ENCODE results near the gene CHST15.

CHST15 gene

DNA sequence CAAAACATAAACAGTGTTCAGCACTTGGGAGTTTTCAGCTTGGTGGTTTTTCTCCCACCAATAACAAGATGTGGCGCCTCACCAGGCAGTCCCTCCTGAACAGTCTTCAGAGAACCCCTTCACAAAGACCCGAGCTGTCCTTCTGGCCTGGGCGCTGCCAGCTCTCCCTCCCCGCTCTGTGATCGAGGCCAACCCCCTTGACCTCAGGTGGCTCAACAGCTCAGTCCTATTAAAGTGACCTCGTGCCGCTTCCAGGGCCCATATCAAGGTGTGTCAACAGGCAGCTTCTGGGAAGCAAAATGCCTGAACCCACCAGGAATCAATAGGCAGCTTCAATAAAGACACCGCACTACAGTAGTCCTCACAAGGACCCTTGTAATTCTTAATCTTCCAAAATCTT lies 63.3 kb downstream of the CHST15 start:
- H3K27me3 ChIP-seq (ENCODE audit: control insufficient read depth, low read length), result no peaks in the 10 kb centered on the region
- H3K4me2 ChIP-seq (ENCODE audit: low read length), result no peak overlapping the region
- H3K4me3 ChIP-seq (ENCODE audit: low read length), result no peak overlapping the region
- no peaks in the 10 kb centered on the region for H3F3A ChIP-seq (ENCODE audit: control insufficient read depth, insufficient read depth)
- peaks cover 53% of the 10 kb centered on the region for H3K36me3 ChIP-seq (ENCODE audit: control insufficient read depth, low read length)
- no peaks in the 10 kb centered on the region for H3K9me3 ChIP-seq (ENCODE audit: control insufficient read depth, insufficient read depth, low read length)
- H3K79me2 ChIP-seq (ENCODE audit: control insufficient read depth, low read length), result no peaks in the 10 kb centered on the region
- TF ChIP-seq, protein P1, sequence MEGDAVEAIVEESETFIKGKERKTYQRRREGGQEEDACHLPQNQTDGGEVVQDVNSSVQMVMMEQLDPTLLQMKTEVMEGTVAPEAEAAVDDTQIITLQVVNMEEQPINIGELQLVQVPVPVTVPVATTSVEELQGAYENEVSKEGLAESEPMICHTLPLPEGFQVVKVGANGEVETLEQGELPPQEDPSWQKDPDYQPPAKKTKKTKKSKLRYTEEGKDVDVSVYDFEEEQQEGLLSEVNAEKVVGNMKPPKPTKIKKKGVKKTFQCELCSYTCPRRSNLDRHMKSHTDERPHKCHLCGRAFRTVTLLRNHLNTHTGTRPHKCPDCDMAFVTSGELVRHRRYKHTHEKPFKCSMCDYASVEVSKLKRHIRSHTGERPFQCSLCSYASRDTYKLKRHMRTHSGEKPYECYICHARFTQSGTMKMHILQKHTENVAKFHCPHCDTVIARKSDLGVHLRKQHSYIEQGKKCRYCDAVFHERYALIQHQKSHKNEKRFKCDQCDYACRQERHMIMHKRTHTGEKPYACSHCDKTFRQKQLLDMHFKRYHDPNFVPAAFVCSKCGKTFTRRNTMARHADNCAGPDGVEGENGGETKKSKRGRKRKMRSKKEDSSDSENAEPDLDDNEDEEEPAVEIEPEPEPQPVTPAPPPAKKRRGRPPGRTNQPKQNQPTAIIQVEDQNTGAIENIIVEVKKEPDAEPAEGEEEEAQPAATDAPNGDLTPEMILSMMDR (IDR thresholded peaks at IDR 0.05; ENCODE audit: low read depth, low read length, poor library complexity, severe bottlenecking), result no peak
- no peak for TF ChIP-seq EZH2phosphoT487 (IDR thresholded peaks at IDR 0.05; ENCODE audit: borderline replicate concordance, low read length)
- H4K20me1 ChIP-seq (ENCODE audit: control insufficient read depth, insufficient read depth, low read depth, low read length), result no peaks in the 10 kb centered on the region
- H3K9me2 ChIP-seq (replicated peaks; ENCODE audit: control insufficient read depth, low read length), result no peaks in the 10 kb centered on the region
- no peak overlapping the region for H3K27ac ChIP-seq (ENCODE audit: low read depth, low read length)
- peaks cover 8% of the 10 kb centered on the region for H3K4me1 ChIP-seq (ENCODE audit: control insufficient read depth, low read length)

DNA sequence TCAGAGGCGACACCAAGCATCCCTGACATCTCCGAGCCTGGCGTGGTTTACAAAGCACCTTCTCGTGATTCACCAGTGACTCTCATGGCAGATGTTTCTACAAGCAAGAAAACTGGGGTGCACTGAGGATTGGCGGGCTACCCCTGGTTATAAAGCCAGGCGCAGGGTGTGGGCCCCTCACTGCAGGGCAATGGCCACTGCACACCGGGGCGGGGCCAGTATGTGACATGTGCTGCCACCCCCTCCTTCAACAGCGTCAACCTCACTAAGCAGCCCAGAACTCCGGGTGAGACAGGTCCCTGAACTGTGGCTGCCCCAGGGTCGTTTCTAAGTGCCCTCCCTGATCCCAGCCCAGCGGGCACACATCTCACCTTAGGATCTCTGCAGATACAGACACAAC lies 63.8 kb downstream of the CHST15 start:
- Histone ChIP-seq H3K27me3 (ENCODE audit: control insufficient read depth, low read length) (no peaks in the 10 kb centered on the region), H3K9me3 (ENCODE audit: control insufficient read depth, insufficient read depth, low read length) (no peaks in the 10 kb centered on the region), H3K9me2 (replicated peaks; ENCODE audit: control insufficient read depth, low read length) (no peaks in the 10 kb centered on the region), H3K27ac (ENCODE audit: low read depth, low read length) (no peak overlapping the region), H3K79me2 (ENCODE audit: control insufficient read depth, low read length) (no peaks in the 10 kb centered on the region), H3K4me2 (ENCODE audit: low read length) (no peak overlapping the region), H3F3A (ENCODE audit: control insufficient read depth, insufficient read depth) (no peaks in the 10 kb centered on the region), H3K4me3 (ENCODE audit: low read length) (no peak overlapping the region), H4K20me1 (ENCODE audit: control insufficient read depth, insufficient read depth, low read depth, low read length) (no peaks in the 10 kb centered on the region), H3K4me1 (ENCODE audit: control insufficient read depth, low read length) (peaks cover 4% of the 10 kb centered on the region), H3K36me3 (ENCODE audit: control insufficient read depth, low read length) (peaks cover 53% of the 10 kb centered on the region)
- no peak for TF ChIP-seq EZH2phosphoT487 (IDR thresholded peaks at IDR 0.05; ENCODE audit: borderline replicate concordance, low read length)

DNA sequence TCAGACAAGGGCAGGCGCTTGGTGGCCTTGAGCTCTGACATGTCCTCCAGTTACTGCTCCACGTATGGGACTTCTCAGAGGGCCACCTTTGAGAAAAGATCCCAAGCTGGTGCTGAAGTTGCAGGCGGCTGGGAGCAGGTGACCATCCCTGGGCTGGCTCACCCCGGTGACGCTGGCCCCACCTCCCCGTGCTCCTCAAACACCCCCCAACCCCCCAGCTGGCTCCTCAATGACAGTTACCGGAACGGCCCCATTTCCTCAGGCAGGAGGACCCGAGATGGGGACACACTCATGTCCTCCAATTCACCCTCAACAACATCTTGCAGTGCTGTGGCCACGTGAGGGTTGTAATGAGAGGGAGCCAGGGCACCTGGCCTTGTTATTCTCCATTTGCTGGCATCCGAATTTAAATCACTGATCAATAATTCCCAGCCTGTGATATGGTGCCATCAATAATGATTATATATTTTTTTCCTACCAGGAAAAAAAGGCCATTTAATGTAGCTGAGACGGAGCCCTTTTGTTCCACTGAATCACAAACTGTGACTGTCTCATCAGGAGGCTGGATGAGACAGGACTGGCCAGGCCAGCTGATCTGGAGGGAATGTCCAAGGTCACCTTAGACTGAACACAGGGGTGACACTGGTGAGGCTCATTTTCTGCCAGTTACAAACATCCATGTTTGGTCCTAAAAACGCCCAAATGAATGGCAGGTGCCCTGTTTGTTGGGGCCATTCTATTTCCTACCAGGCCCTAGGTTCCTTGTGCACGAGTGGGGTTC lies 64.5 kb downstream of the CHST15 start:
- no peaks in the 10 kb centered on the region for H3K27me3 ChIP-seq (ENCODE audit: control insufficient read depth, low read length)
- no peaks in the 10 kb centered on the region for H3F3A ChIP-seq (ENCODE audit: control insufficient read depth, insufficient read depth)
- no peak overlapping the region for H3K4me3 ChIP-seq (ENCODE audit: low read length)
- H3K36me3 ChIP-seq (ENCODE audit: control insufficient read depth, low read length), result peaks cover 48% of the 10 kb centered on the region
- peaks cover 4% of the 10 kb centered on the region for H3K4me1 ChIP-seq (ENCODE audit: control insufficient read depth, low read length)
- H4K20me1 ChIP-seq (ENCODE audit: control insufficient read depth, insufficient read depth, low read depth, low read length), result no peaks in the 10 kb centered on the region
- H3K9me3 ChIP-seq (ENCODE audit: control insufficient read depth, insufficient read depth, low read length), result no peaks in the 10 kb centered on the region
- H3K79me2 ChIP-seq (ENCODE audit: control insufficient read depth, low read length), result no peaks in the 10 kb centered on the region
- H3K4me2 ChIP-seq (ENCODE audit: low read length), result no peak overlapping the region
- no peaks in the 10 kb centered on the region for H3K9me2 ChIP-seq (replicated peaks; ENCODE audit: control insufficient read depth, low read length)
- no peak overlapping the region for H3K27ac ChIP-seq (ENCODE audit: low read depth, low read length)
- no peak for TF ChIP-seq EZH2phosphoT487 (IDR thresholded peaks at IDR 0.05; ENCODE audit: borderline replicate concordance, low read length)
- TF ChIP-seq, protein P1 (IDR thresholded peaks at IDR 0.05; ENCODE audit: low read depth, low read length, poor library complexity, severe bottlenecking), result no peak

DNA sequence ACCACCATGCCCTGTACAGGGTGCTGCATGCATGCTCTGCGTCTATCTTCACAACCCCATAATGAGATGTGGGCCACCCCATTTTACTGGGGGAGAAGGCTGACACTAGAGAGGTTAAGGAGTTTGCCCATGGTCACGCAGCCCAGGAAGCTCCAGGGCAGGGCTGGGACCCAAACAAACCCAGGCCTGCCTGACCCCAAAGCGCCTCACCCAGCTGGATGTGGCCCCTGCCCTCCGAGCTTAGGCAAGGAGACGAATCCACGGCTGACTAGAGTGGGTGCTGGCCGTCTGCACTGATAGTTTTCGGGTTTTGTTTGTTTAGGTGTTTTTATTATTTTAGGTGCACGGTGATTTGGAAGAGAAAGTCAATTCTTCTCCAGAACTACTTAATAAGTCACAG lies 65.7 kb downstream of the CHST15 start:
- peaks cover 4% of the 10 kb centered on the region for H3K4me1 ChIP-seq (ENCODE audit: control insufficient read depth, low read length)
- no peak overlapping the region for H3K4me2 ChIP-seq (ENCODE audit: low read length)
- no peak overlapping the region for H3K4me3 ChIP-seq (ENCODE audit: low read length)
- H3K27ac ChIP-seq (ENCODE audit: low read depth, low read length), result no peak overlapping the region
- no peaks in the 10 kb centered on the region for H3F3A ChIP-seq (ENCODE audit: control insufficient read depth, insufficient read depth)
- H3K79me2 ChIP-seq (ENCODE audit: control insufficient read depth, low read length), result no peaks in the 10 kb centered on the region
- no peaks in the 10 kb centered on the region for H4K20me1 ChIP-seq (ENCODE audit: control insufficient read depth, insufficient read depth, low read depth, low read length)
- H3K27me3 ChIP-seq (ENCODE audit: control insufficient read depth, low read length), result no peaks in the 10 kb centered on the region
- H3K36me3 ChIP-seq (ENCODE audit: control insufficient read depth, low read length), result peaks cover 37% of the 10 kb centered on the region
- TF ChIP-seq EZH2phosphoT487 (IDR thresholded peaks at IDR 0.05; ENCODE audit: borderline replicate concordance, low read length), result no peak
- TF ChIP-seq, protein P1 (IDR thresholded peaks at IDR 0.05; ENCODE audit: low read depth, low read length, poor library complexity, severe bottlenecking), result no peak
- no peaks in the 10 kb centered on the region for H3K9me2 ChIP-seq (replicated peaks; ENCODE audit: control insufficient read depth, low read length)
- no peaks in the 10 kb centered on the region for H3K9me3 ChIP-seq (ENCODE audit: control insufficient read depth, insufficient read depth, low read length)
